Prostate gland (tissue), 2 donors: ENCODE measurements around the gene IP6K1. TPM values are rescaled to one million over a fixed set of nuclear protein-coding genes. Genes with fewer than 3 reads are reported as not detected.
"Not testable (repeated sequence)": the region's sequence is repeated elsewhere in the genome, so short reads cannot be mapped to it uniquely, and the experiment has no call there.

Experiments
- DNase-seq: peaks from one replicate; pipeline ENCODE4 v3.0.0-alpha.2; 2019; ENCODE audit warnings: low spot score
- H3K27ac ChIP-seq, 2 donors: fragments of 200-600 bp; sonication (generic); 2 replicates each; pipeline ENCODE4 v1.5.1; 2017 to 2019
- H3K27me3 ChIP-seq: fragments of 200-600 bp; sonication (generic); replicated peaks from 2 replicates; pipeline ENCODE4 v1.5.1; 2019; ENCODE audit not compliant: insufficient read depth
- H3K36me3 ChIP-seq, 2 donors: fragments of 200-600 bp; sonication (generic); 1 replicate in 1 of 2; 2 replicates in 1 of 2; pipeline versions ENCODE4 v1.5.1 to v1.8.1; 2017 to 2019
- H3K4me1 ChIP-seq: fragments of 200-600 bp; sonication (generic); replicated peaks from 2 replicates; pipeline ENCODE4 v1.5.1; 2019
- H3K4me3 ChIP-seq, 2 donors: fragments of 200-600 bp; sonication (generic); 2 replicates each; pipeline ENCODE4 v1.5.1; 2017 to 2019
- H3K9me3 ChIP-seq: fragments of 200-600 bp; sonication (generic); 2 replicates; pipeline ENCODE4 v1.5.1; 2017
- CTCF ChIP-seq, 4 experiments: fragments of 200-600 bp in 2 of 4; fragments of 450-650 bp in 2 of 4; sonication (generic) in 2 of 4; IDR thresholded peaks; 1 replicate in 3 of 4; 2 replicates in 1 of 4; pipeline ENCODE4 v1.5.1; 2016 to 2019; ENCODE audit warnings: antibody characterized with exemption in 4 of 4, mild to moderate bottlenecking in 2 of 4, moderate library complexity in 2 of 4
- POLR2A ChIP-seq: fragments of 450-650 bp; IDR thresholded peaks from one replicate; pipeline ENCODE4 v1.6.1; 2016; ENCODE audit warnings: antibody characterized with exemption, mild to moderate bottlenecking
- POLR2AphosphoS5 ChIP-seq: sonication (generic); formaldehyde crosslinking; IDR thresholded peaks from one replicate; pipeline ENCODE4 v1.6.1; 2017; ENCODE audit warnings: antibody characterized with exemption
- WGBS: methylation state at CpG from one replicate; pipeline ENCODE4 v1.1.5; 2018; 5-methylcytosine and 5-hydroxymethylcytosine counted together
- intact Hi-C: fragments of 100-400 bp; cut with DNase I; formaldehyde crosslinking; loops from one replicate; pipeline ENCODE4 v1.14.2; 2022
- total RNA-seq, 2 donors: library from RNA; depleted of rRNA; stranded (reverse); fragments of >200 nt; gene quantifications; one replicate each; pipeline ENCODE4 v1.1.0, GENCODE V29; 2016

Gene IP6K1
- total RNA-seq, 2 donors from 2014 or later, result 46.5 to 119 TPM

- Histone ChIP-seq H3K27me3 (no peaks in the 10 kb centered on the region), H3K27ac (no peak overlapping the region), H3K36me3 (no peaks in the 10 kb centered on the region), H3K9me3 (no peaks in the 10 kb centered on the region), H3K4me3 (no peak overlapping the region), H3K4me1 (peaks cover 4% of the 10 kb centered on the region)
- no peak for DNase-seq
- 100% methylated on average over 2 of the region's 2 CpGs for WGBS
- intact Hi-C loops, result loop anchor here (5.0 kb wide), 1 partner anchor 66 kb away; the partner anchor contains the start of gene GMPPB
- TF ChIP-seq POLR2A, result no peak
- no peak for TF ChIP-seq CTCF (IDR thresholded peaks at IDR 0.05)
- no peak for TF ChIP-seq POLR2AphosphoS5
Observed at GRCh38 chr3:49788056-49788455, 1.7 kb upstream of the IP6K1 start.

- Histone ChIP-seq H3K36me3 (no peaks in the 10 kb centered on the region), H3K9me3 (no peaks in the 10 kb centered on the region), H3K4me3 (no peak overlapping the region), H3K27ac (peak overlapping the region in 1 of 2 donors; percentile 96), H3K27me3 (no peaks in the 10 kb centered on the region), H3K4me1 (peaks cover 4% of the 10 kb centered on the region)
- TF ChIP-seq POLR2AphosphoS5 (no peak), CTCF (IDR thresholded peaks at IDR 0.05) (no peak), POLR2A (no peak)
- WGBS, result 87% methylated on average over 5 of the region's 5 CpGs
- intact Hi-C loops, result loop anchor here (5.0 kb wide), 1 partner anchor 65 kb away; the partner anchor contains the start of gene GMPPB
- DNase-seq, result no peak
Observed at GRCh38 chr3:49787536-49787935, 1.2 kb upstream of the IP6K1 start.

GRCh38 chr3:49787182-49787464 lies 781 bp upstream of the IP6K1 start:
- WGBS, result 62% methylated on average over 3 of the region's 3 CpGs
- Histone ChIP-seq H3K36me3 (no peaks in the 10 kb centered on the region), H3K4me1 (peaks cover 4% of the 10 kb centered on the region), H3K9me3 (no peaks in the 10 kb centered on the region), H3K4me3 (peak overlapping the region; percentile 89 to 90), H3K27ac (peak overlapping the region; percentile 96 to 98), H3K27me3 (no peaks in the 10 kb centered on the region)
- TF ChIP-seq POLR2A, result no peak
- no peak for TF ChIP-seq CTCF (IDR thresholded peaks at IDR 0.05)
- TF ChIP-seq POLR2AphosphoS5, result no peak
- no peak for DNase-seq
- intact Hi-C loops, result loop anchor here (5.0 kb wide), 1 partner anchor 65 kb away; the partner anchor contains the start of gene GMPPB

- peak; percentile 15 for DNase-seq
- Histone ChIP-seq H3K4me3 (peak overlapping the region; percentile 89 to 90), H3K27me3 (no peaks in the 10 kb centered on the region), H3K9me3 (no peaks in the 10 kb centered on the region), H3K27ac (peak overlapping the region; percentile 96 to 98), H3K36me3 (no peaks in the 10 kb centered on the region), H3K4me1 (peaks cover 4% of the 10 kb centered on the region)
- TF ChIP-seq CTCF (IDR thresholded peaks at IDR 0.05) (no peak), POLR2A (no peak), POLR2AphosphoS5 (no peak)
- intact Hi-C loops, result loop anchor here (5.0 kb wide), 1 partner anchor 63 kb away; the partner anchor contains the start of gene GMPPB
- WGBS, result 1% methylated on average over 36 of the region's 50 CpGs
Observed at GRCh38 chr3:49785565-49786356, 581 bp downstream of the IP6K1 start.

- H3K4me1 ChIP-seq, result peaks cover 11% of the 10 kb centered on the region
- H3K9me3 ChIP-seq, H3K27ac ChIP-seq, DNase-seq, H3K36me3 ChIP-seq, intact Hi-C loops, H3K27me3 ChIP-seq, H3K4me3 ChIP-seq: not testable (repeated sequence)
- WGBS, result 95% methylated on average over 9 of the region's 9 CpGs
Observed at GRCh38 chr3:49782277-49782676, 4.1 kb downstream of the IP6K1 start.
